Measurements from ENCODE around the gene LINGO3.

The LINGO3 gene

DNA sequence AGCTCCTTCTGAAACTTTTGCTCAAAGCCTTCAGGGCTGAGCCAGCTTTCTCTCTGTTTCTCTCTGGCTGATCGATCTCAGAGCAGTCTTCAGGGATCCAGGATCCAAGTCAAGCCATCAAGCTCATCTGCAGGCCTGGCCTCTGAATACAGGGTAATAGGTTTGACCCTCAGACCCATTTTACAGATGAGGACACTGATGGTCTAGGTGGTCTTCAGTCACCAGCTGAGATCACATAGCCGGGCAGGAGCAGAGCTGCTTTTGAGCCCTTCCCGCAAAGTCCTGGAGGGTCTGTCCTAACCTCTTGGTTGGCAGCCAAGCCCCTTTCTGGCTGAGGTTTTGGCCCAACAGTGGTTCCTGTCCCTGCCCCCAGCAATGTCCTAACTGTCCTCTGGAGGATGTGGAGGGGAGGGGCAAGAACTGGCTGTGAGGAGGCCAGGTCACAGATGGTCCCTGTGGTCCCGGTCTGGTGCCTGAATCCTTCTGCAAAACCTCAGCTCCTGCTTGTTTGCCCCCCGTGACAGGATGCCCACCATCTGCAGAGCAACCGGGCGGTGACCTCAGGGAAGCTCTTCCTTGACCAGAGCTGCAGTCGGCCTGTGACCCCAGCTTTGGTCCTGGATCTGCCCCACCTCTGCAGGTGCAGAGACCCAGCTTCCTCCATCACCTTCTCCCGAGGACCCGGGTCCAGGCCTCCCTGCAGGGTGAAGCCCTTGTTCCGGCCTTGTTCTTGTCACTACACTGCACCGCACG is 20.2 kb downstream of the LINGO3 start:
- no peak overlapping the region for H3K27ac ChIP-seq (ENCODE audit: poor library complexity, severe bottlenecking)
- no peak for TF ChIP-seq CTCF (IDR thresholded peaks at IDR 0.05; ENCODE audit: poor library complexity, severe bottlenecking)
- H3K4me1 ChIP-seq (ENCODE audit: insufficient read depth, poor library complexity, severe bottlenecking) = no peaks in the 10 kb centered on the region
- ATAC-seq (ENCODE audit: low read depth) (no peak), DNase-seq (ENCODE audit: low spot score) (no peak)
- no peaks in the 10 kb centered on the region for H3K9me3 ChIP-seq (ENCODE audit: severe bottlenecking)
- no peaks in the 10 kb centered on the region for H3K36me3 ChIP-seq (ENCODE audit: low read depth)
- H3K27me3 ChIP-seq (ENCODE audit: insufficient read depth, poor library complexity, severe bottlenecking) = peaks cover 38% of the 10 kb centered on the region
- H3K4me3 ChIP-seq (ENCODE audit: severe bottlenecking) = no peak overlapping the region

- H3K27ac ChIP-seq (ENCODE audit: poor library complexity, severe bottlenecking) = no peak overlapping the region
- H3K27me3 ChIP-seq (ENCODE audit: insufficient read depth, poor library complexity, severe bottlenecking) = peaks cover 34% of the 10 kb centered on the region
- no peak for ATAC-seq (ENCODE audit: low read depth)
- H3K36me3 ChIP-seq (ENCODE audit: low read depth) = no peaks in the 10 kb centered on the region
- H3K4me3 ChIP-seq (ENCODE audit: severe bottlenecking) = no peak overlapping the region
- no peak for DNase-seq (ENCODE audit: low spot score)
- H3K9me3 ChIP-seq (ENCODE audit: severe bottlenecking) = no peaks in the 10 kb centered on the region
- TF ChIP-seq CTCF (IDR thresholded peaks at IDR 0.05; ENCODE audit: poor library complexity, severe bottlenecking) = no peak
- no peaks in the 10 kb centered on the region for H3K4me1 ChIP-seq (ENCODE audit: insufficient read depth, poor library complexity, severe bottlenecking)
Measured at GRCh38 chr19:2286402-2287140, 21.4 kb downstream of the LINGO3 start.

DNA sequence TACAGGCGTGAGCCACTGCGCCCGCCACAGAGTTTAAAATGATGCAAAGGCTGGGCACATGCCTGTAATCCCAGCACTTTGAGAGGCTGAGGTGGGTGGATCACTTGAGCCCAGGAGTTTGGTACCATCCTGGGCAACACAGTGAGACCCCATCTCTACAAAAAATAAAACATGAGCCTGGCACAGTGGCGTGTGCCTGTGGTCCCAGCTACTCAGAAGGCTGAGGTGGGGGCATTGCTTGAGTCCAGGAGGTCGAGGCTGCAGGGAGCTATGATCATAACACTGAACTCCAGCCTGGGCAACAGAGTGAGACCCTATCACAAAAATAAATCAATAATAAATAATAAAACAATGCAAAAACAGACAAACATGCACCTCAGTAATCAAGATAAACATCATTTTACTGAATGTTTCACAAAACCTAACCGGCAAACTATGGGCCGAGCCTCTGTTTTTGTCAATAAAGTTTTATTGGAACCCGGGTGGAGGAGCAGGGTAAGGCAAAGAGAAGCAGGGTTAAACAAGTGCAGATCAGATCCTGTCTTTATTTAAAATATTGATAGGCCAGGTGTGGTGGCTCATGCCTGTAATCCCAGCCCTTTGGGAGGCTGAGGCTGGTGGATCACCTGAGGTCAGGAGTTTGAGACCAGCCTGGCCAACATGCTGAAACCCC is 24.0 kb downstream of the LINGO3 start:
- no peaks in the 10 kb centered on the region for H3K9me3 ChIP-seq (ENCODE audit: severe bottlenecking)
- TF ChIP-seq CTCF (IDR thresholded peaks at IDR 0.05; ENCODE audit: poor library complexity, severe bottlenecking) = no peak
- ATAC-seq (ENCODE audit: low read depth) (no peak), DNase-seq (ENCODE audit: low spot score) (no peak)
- H3K27me3 ChIP-seq (ENCODE audit: insufficient read depth, poor library complexity, severe bottlenecking) = peaks cover 9% of the 10 kb centered on the region
- H3K4me1 ChIP-seq (ENCODE audit: insufficient read depth, poor library complexity, severe bottlenecking) = no peaks in the 10 kb centered on the region
- H3K36me3 ChIP-seq (ENCODE audit: low read depth) = no peaks in the 10 kb centered on the region
- H3K27ac ChIP-seq (ENCODE audit: poor library complexity, severe bottlenecking) = no peak overlapping the region
- no peak overlapping the region for H3K4me3 ChIP-seq (ENCODE audit: severe bottlenecking)

DNA sequence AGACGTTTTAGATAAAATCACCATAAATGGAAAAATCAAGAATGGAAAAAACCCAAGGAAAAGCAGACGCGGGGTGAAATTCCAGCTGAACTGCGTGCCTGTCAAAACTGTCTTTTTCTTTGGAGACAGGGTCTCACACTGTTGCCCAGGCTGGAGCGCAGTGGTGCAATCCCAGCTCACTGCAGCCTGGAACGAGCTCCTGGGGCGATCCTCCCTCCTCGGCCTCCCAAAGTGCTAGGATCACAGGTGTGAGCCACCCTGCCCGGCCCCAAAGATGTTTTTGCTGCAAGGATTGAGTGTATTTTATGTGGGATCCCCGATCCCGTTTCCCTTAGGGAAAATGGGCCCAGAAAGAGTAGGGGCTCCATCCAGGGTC is 25.1 kb downstream of the LINGO3 start:
- H3K4me1 ChIP-seq (ENCODE audit: insufficient read depth, poor library complexity, severe bottlenecking) = no peaks in the 10 kb centered on the region
- H3K36me3 ChIP-seq (ENCODE audit: low read depth) = no peaks in the 10 kb centered on the region
- DNase-seq (ENCODE audit: low spot score) (no peak), ATAC-seq (ENCODE audit: low read depth) (no peak)
- no peaks in the 10 kb centered on the region for H3K9me3 ChIP-seq (ENCODE audit: severe bottlenecking)
- TF ChIP-seq CTCF (IDR thresholded peaks at IDR 0.05; ENCODE audit: poor library complexity, severe bottlenecking) = no peak
- no peaks in the 10 kb centered on the region for H3K27me3 ChIP-seq (ENCODE audit: insufficient read depth, poor library complexity, severe bottlenecking)
- no peak overlapping the region for H3K4me3 ChIP-seq (ENCODE audit: severe bottlenecking)
- H3K27ac ChIP-seq (ENCODE audit: poor library complexity, severe bottlenecking) = no peak overlapping the region
